GM21390 (cell line): ENCODE measurements around the gene QPRT.
A peak's percentile ranks its signal among the peaks of the same experiment; 100 is the strongest.
"Not testable (repeated sequence)": the region's sequence is repeated elsewhere in the genome, so short reads cannot be mapped to it uniquely, and the experiment has no call there.

Experiments
- ATAC-seq: cut with Tn5 transposase; IDR thresholded peaks from one replicate; pipeline ENCODE4 v1.9.1; 2021; ENCODE audit not compliant: unreplicated experiment

The QPRT gene

DNA sequence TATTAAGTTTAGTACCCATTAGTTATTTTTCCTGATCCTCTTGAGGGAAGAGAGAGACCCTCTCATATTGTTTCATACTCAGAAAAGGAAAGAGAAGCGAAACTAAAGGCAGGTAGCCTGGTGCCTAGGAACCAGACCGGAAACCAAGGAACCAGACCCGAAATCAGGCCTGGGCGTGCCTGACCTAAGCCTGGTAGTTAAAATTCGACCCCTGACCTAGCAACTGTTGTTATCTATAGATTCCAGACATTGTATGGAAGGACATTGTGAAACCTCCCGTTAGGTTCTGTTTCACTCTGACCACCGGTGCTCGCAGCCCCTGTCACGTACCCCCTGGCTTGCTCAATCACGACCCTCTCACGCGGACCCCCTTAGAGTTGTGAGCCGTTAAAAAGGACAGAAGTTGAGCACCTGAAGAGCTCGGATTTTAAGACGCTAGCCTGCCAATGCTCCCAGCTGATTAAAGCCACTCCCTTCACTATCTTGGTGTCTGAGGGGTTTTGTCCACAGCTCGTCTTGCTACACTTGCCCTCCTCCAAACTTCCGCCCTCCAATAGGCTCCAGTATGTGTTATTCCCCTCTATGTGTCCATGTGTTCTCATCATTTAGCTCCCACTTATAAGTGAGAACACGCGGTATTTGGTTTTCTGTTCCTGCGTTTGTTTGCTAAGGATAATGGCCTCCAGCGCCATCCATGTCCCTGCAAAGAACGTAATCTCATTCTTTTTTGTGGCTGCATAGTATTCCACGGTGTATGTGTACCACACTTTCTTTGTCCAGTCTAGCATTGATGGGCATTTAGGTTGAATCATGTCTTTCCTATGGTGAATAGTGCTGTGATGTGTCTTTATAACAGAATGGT lies 10.7 kb downstream of the QPRT start:
- not testable (repeated sequence) for ATAC-seq

DNA sequence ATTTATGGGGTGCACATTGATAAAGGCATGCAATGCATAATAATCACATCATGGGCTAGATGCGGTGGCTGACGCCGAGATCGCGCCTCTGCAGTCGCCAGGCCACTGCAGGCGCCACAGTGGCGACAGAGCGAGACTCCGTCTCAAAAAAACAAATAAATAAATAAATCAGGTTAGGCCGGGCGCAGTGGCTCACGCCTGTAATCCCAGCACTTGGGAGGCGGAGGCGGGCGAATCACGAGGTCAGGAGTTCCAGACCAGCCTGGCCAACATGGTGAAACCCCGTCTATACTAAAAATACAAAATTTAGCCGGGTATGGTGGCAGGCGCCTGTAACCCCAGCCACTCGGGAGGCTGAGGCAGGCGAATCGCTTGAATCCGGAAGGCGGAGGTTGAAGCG lies 13.6 kb downstream of the QPRT start:
- ATAC-seq: not testable (repeated sequence)

DNA sequence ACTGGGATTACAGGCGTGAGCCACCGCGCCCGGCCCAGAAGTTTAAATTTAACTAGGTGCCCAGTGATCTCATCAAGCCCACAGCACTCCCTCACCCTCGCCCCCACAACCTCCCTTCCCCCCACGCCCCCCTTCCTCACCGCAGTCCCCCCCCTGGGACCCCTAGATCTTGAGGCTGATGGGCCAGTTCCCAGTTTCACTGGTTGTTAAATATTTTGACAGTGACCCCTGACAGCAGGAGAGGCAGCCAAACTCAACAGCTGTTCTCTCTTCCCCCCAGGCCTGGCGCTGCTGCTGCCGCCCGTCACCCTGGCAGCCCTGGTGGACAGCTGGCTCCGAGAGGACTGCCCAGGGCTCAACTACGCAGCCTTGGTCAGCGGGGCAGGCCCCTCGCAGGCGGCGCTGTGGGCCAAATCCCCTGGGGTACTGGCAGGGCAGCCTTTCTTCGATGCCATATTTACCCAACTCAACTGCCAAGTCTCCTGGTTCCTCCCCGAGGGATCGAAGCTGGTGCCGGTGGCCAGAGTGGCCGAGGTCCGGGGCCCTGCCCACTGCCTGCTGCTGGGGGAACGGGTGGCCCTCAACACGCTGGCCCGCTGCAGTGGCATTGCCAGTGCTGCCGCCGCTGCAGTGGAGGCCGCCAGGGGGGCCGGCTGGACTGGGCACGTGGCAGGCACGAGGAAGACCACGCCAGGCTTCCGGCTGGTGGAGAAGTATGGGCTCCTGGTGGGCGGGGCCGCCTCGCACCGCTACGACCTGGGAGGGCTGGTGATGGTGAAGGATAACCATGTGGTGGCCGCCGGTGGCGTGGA lies 15.6 kb downstream of the QPRT start:
- no peak for ATAC-seq

DNA sequence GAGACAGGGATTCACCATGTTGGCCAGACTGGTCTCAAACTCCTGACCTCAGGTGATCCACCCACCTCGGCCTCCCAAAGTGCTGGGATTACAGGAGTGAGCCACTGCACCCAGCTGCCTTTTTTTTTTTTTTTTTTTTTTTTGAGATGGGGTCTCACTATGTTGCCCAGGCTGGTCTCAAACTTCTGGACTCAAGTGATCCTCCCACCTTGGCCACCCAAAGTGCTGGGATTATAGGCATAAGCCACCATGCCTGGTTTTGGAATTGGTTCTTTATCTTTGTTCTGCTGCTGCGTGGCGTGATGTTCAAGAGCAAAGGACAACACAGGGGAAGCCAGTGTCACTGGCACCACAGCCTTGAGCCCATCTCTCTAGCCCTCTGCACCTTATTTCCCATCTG lies 16.7 kb downstream of the QPRT start:
- ATAC-seq: not testable (repeated sequence)

DNA sequence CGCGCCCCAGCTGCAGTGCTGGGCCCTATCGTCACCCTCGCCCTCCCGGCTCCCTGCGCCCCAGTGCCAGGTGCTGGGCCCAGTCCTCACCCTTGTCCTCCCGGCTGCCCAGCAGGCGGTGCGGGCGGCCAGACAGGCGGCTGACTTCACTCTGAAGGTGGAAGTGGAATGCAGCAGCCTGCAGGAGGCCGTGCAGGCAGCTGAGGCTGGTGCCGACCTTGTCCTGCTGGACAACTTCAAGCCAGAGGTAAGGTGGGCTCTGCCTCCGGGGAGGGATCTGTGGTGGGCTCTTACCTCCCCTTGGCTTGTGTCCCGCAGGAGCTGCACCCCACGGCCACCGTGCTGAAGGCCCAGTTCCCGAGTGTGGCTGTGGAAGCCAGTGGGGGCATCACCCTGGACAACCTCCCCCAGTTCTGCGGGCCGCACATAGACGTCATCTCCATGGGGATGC lies 17.9 kb downstream of the QPRT start:
- ATAC-seq: no peak

DNA sequence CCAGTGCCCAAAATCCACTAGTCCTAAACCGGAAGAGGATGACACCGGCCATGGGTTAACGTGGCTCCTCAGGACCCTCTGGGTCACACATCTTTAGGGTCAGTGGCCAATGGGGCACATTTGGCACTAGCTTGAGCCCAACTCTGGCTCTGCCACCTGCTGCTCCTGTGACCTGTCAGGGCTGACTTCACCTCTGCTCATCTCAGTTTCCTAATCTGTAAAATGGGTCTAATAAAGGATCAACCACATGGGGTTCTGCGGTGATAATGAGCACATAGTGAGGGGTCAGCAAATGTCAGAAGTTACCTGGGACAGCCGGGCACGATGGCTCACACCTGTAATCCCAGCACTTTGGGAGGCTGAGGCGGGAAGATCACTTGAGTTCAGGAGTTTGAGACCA lies 18.4 kb downstream of the QPRT start:
- no peak for ATAC-seq

DNA sequence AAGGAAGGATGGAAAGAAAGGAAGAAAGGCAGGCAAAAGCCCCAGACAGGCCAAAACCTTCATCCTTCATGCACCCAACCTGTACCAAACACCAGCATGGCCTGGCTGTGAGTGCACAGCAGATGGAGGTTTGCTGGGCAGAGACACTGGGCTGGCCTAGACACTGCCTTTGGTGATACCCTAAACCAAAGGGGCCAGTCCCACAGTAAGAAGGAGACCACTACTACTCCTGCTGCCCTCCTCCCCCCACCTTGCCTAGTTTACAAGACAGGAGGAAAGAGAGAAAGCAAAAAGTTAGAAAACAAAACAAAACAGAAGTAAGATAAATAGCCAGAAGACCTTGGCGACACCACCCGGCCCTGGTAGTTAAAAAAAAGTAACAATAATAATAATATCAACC lies 19.1 kb downstream of the QPRT start:
- no peak for ATAC-seq

DNA sequence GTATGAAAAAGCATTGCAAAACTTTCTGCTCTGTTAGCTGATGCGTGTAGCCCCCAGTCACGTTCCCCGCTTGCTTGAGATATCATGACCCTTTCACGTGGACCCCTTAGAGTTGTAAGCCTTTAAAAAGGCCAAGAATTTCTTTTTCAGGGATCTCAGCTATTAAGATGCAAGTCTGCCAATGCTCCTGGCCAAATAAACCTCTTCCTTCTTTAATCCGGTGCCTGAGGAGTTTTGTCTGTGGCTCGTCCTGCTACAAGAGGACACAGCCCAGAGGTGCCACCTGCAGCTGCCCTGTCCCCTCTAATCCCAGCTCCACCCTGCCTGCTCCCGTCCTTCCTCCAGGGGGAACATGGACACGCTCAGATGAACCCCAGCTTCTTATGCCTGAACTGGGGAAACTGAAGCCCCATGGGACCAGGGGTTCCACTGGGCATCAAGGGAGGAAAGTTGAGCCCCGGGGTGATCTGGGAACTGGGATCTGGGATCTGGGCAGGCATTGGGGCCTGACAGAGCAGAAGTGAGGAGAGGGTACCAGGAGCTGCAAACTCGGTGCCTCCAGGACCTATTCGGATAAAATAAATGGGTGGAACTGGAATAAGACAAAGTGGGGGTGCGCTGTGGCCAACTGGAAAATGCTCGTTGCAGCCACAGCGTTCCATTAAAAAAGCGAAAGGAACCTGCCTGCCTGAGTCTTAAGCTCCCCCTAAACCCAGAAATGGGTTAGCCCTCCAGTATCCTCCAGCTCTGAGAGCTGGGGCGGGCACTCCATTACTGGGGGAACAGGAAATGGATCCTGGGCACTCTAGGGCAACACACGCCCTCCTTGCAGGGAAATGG lies 19.7 kb downstream of the QPRT start:
- ATAC-seq: no peak

DNA sequence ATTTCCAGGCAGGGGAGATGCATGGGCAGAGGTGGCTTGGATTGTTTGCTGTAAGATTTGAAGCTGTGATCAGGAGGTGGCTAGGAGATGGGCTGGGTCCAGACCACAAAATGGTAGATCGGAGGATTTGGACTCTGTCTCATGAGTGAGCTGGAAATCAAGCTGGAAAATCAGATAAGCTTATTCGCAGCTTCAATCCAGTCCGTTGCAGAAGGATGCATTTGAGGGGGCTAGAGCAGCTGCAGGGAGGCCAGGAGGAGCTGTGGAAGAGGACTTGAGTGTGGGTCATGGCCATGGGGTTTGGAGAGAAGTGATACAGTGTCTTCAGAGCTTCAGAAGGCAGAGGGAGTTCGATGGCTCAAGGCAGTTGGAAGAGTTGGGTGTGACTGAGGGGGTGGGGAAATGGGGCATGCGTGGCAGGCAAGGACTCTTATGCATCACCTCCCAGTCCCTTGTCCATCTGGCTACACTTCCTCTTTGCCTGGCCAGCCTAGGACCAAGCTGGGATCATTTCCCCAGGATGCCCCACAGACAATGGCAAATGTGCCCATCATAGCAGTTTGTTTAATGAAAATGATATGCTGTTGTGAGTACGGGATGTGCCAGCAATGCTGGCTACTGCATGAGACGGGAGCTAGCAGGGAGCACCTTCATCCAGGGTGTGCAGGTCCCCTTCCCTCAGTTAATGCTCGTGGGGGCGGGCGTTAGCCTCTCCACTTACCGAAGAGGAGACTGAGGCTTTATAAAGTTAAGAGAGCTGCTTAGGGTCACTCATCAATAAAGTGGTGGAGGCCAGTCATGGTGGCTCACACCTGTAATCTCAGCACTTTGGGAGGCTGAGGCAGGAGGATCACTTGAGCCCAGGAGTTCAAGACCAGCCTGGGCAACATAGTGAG lies 20.6 kb downstream of the QPRT start:
- ATAC-seq: no peak

DNA sequence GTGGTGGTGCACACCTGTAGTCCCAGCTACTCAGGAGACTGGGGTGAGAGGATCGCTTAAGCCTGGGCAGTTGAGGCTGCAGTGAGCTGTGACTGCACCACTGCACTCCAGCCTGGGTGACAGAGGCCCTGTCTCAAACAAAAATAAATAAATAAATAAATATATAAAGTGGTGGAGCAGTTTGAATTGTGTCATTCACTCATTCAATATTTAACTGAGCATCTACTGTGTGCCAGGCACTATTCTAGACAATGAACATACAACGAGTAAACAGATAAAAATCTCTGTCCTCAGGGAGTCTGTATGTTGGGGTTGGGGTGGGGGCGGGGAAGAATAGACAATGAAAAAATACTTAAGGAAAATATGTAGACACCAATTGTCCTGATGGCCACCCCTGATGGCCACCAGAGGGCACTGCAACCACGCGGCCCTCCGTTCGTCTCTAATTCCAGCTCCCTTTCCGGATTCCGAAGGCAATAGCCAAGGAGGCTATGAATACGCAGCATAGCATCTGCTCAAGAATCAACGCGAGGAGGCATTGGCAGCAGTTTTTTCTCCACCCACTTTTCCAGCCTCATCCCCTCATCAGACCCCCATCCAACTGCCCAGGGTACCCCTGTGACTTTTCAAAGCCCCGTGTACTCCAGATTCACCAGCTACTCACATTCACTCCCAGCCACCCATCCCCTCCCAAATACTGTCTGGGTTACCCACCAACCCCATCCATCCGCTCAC lies 21.4 kb downstream of the QPRT start:
- no peak for ATAC-seq

DNA sequence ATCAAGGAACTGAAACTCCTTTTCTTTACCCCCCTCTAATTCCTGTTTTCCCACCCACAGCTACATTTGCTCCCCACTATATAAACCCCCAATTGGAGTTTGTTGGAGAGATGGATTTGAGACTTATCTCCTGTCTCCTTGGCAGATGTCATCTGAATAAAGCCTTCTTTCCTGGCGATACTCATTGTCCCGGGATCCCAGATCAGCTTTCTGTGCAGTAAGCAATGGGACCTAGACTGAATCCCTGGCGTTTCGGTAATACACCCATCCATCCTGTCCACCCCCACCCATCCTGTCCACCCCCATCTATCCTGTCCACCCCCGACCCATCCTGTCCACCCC lies 22.2 kb downstream of the QPRT start:
- no peak for ATAC-seq

DNA sequence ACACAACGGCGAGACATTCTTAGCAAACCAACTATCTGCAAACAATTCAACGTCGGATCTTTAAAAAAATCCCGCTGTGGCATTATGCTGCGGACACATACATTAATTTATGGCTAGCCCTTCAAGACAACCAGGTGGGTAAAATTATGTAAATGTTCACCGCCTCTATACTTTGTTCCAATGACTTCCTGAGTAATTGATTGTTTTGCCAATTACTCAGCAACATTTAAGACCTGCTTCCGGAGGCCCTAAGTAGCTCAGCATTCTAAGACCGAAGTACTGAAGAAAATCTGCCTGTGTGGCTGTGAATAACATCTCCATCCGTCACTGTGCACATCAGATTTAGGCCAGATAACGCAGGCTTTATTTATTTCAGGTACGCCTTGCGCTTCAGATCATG lies 23.3 kb downstream of the QPRT start:
- ATAC-seq: peak; percentile 33

DNA sequence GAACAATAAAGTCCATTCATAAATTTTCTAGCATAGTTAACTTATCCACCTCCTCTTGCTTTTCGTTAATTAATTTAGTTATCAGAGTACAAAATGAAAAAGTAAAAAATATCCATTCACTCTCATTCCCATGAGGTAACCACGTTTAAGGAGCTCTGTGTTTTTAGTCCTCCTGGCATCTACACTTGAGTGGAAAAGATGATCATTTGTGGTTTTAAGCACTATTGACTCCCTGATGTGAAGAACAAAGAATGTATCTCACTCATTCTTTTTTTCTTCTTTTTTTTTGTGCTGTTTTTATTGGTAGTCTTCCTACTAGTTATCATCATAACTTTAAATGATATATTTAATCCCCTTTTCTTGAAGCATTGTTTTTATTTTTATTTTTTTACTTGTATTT lies 26.1 kb downstream of the QPRT start:
- no peak for ATAC-seq

DNA sequence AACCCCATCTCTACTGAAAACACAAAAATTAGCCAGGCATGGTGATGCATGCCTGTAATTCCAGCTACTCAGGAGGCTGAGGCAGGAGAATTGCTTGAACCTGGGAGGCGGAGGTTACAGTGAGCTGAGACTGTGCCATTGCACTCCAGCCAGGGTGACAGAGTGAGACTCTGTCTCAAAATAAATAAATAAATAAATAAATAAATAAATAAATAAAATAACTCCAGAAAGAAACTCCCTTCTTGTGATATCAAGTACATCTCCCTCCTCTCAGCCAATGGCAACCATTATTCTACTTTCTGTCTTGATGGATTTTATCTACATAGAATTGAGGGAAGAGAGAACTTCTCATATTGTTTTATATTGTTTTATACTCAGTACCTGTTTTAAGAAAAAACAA lies 28.2 kb downstream of the QPRT start:
- not testable (repeated sequence) for ATAC-seq

DNA sequence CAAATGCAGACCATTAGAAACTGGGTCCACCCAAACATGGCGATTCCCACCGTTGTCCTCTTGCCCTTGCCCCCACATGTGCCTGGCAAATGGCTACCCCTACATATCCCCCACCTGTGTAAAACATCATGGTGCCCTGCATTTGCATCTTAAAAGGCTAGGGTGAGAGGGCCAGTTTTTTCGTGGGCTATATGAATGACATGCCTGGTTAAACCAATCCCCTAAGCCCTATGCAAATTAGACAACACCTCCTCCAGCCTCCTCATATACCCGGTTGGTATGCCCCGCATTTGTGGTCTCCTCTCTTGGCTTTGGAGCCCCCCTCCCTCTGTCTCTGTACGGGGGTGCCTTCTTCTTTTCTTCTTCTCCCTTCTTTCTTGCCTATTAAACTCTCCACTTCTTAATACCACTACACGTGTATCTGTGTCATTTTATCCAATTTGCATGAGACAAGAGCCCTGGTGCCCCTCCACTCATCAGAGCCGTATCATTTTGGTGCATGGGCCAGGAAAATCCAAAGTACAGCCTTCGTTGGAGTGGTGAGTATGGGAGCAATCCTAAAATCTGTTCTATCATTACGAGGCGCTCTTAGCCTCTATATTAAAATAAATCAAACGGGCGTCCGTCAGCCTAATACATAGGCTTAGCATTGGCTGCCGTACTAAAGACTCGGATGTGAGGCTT lies 30.1 kb downstream of the QPRT start:
- no peak for ATAC-seq

DNA sequence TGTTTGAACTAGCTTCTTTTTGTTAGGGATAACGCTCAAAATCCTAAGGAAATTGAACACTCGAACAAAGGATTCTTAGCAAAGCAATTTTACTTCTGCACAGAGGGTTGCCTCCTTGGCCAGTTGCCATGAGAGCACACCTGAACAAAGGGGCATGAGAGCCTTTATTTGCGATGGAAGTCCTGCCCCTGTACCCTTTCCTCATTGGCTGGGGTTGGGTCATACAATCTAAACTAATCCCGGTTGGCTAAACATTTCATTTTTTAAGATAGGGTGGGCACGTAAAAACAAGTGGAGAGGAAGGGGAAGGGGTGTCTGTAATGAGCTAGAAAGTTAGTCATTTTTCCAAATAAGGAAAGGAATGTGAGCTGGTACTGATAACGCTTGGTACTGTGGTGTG lies 30.7 kb downstream of the QPRT start:
- not testable (repeated sequence) for ATAC-seq

DNA sequence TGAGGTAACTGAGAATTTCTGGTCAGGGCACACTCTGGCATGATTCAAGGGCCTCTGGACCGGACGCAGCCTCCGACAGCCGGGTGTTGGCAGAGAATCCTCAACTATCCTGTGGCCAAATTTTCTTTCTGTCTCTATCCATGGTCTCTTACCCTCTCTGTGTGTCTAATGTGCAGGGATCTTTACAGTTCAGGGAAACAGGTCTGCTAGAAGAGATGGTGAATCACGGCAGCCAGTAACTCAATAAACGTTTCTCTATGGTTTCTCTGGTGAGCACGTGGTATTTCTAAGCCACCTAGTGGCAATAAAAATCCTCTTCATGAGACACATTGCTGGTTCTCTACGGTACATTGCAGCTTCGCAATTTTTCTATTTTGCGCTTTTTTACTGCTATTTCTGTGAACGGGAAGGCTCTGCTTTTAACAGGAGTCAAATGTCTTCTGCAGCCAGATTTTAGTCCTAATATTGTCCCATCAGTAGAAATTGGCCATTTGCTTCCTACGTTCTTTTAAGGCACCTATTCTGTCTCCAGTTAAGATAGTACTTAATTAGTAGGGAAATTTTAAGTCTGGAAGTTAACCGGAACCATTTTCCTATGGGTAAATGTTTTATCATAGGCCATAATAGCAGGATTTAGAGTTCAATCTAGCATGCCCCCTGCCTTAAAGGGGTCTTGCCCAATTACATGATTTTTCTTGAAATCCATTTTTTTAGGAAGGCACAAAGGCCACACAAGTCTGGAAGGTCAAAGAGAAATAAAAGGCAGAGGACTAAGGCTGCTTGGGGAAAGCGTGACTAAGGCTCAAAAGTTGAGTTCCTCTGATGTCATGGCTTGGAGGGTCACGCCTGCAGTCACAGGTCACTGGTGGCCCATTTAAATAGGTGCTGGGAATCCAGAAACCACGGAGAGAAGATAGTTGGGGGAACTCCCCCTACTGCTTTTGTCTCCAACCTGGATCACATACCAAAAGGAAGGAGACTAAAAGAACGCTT lies 31.5 kb downstream of the QPRT start:
- ATAC-seq: no peak

DNA sequence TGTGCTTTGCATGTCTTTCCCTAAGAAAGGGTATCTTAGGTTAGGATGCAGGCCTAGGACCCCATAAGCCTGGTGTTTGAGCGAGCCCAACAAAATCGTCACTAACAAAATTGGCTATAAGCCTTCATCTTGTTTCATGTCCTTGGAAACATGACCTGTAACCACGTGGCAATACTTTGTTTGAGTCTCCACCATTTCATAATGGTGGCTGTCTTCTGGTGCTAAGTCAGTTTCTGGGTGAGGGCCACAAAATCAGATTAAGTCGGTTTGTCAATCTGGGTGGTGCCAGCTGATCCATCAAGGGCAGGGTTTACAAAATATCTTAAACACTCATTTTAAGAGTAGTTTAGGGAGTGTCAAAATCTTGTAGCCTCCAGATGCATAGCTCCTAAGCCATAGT lies 33.8 kb downstream of the QPRT start:
- no peak for ATAC-seq
